Panc1 (cell line): Measurements from ENCODE around the gene SGSM1. TPM values are rescaled to one million over a fixed set of nuclear protein-coding genes. Genes with fewer than 3 reads are reported as not detected.

ENCODE experiments used
- ATAC-seq: fragments of 200-7000 bp; cut with Tn5 transposase; 2 replicates; pipeline ENCODE4 v1.9.1; 2020; ENCODE audit warnings: mild to moderate bottlenecking, moderate library complexity
- BruUV-seq: library from RNA; stranded (reverse); fragments of 400-500 nt; replicated peaks from 2 replicates; lab custom pipeline; 2021; lab: Mats Ljungman, UMichigan
- CTCF ChIA-PET: fragments of 300-600 bp; sonication (Branson Sonifier 250); formaldehyde crosslinking; loops from one replicate; lab custom pipeline; 2022; ENCODE audit warnings: antibody characterized with exemption; lab: Charles Lee
- POLR2A ChIA-PET: fragments of 300-600 bp; sonication (Branson Sonifier 250); formaldehyde crosslinking; loops from one replicate; lab custom pipeline; 2022; ENCODE audit warnings: antibody characterized with exemption; lab: Charles Lee
- DNase-seq: peaks from one replicate; pipeline ENCODE4 v3.0.0-alpha.2; 2010; ENCODE audit warnings: low read depth, low spot score
- H3K27ac ChIP-seq: 2 replicates; pipeline ENCODE4 v1.5.1; 2011; ENCODE audit warnings: mild to moderate bottlenecking, low read length, inconsistent platforms
- H3K27me3 ChIP-seq: fragments of 200-500 bp; sonication (Bioruptor generic); 2 replicates; pipeline ENCODE4 v1.6.0; 2014; ENCODE audit warnings: low read length, inconsistent platforms; ENCODE audit not compliant: control insufficient read depth, insufficient read depth
- H3K36me3 ChIP-seq: fragments of 200-500 bp; sonication (Bioruptor generic); 2 replicates; pipeline ENCODE4 v1.5.1; 2014; ENCODE audit warnings: inconsistent platforms, mild to moderate bottlenecking, low read length, moderate library complexity; ENCODE audit not compliant: control insufficient read depth, insufficient read depth
- H3K4me1 ChIP-seq: 2 replicates; pipeline ENCODE4 v1.5.1; 2011; ENCODE audit warnings: inconsistent platforms, mild to moderate bottlenecking, low read length, moderate library complexity; ENCODE audit not compliant: control insufficient read depth, insufficient read depth
- H3K4me3 ChIP-seq, 2 experiments: 2 replicates each; pipeline ENCODE4 v1.5.1; 2011 to 2012; ENCODE audit warnings: low read depth in 2 of 2, low read length in 2 of 2, mild to moderate bottlenecking in 2 of 2, inconsistent platforms in 1 of 2, moderate library complexity in 1 of 2
- H3K9me3 ChIP-seq: fragments of 200-500 bp; sonication (Bioruptor generic); 2 replicates; pipeline ENCODE4 v1.5.1; 2014; ENCODE audit warnings: low read depth, mild to moderate bottlenecking, inconsistent platforms, low read length, moderate library complexity; ENCODE audit not compliant: control insufficient read depth, insufficient read depth
- POLR2AphosphoS5 ChIP-seq: IDR thresholded peaks from 2 replicates; pipeline ENCODE4 v1.6.1; 2012; ENCODE audit warnings: mild to moderate bottlenecking, low read depth, low read length, moderate library complexity
- SIN3A ChIP-seq: IDR thresholded peaks from 2 replicates; pipeline ENCODE4 v1.6.1; 2012; ENCODE audit warnings: low read depth, mild to moderate bottlenecking, low read length, moderate library complexity, borderline replicate concordance; ENCODE audit not compliant: insufficient read depth
- TCF7L2 ChIP-seq: IDR thresholded peaks from 2 replicates; pipeline ENCODE4 v1.6.1; 2011; ENCODE audit warnings: mild to moderate bottlenecking, low read depth, low read length, inconsistent platforms
- in situ Hi-C: cut with HindIII; loops from 2 replicates; pipeline ENCODE4 v1.10.0; 2016; ENCODE audit warnings: low sequenced_read_pairs, low pct_unique_long_range_greater_than_20kb
- intact Hi-C: fragments of 100-400 bp; cut with micrococcal nuclease; formaldehyde crosslinking; loops from one replicate; pipeline ENCODE4 v1.10.0; 2022; ENCODE audit not compliant: unreplicated experiment
- total RNA-seq: library from RNA; stranded (reverse); gene quantifications from one replicate; pipeline ENCODE4 v1.2.1, GENCODE V29; 2021; ENCODE audit not compliant: unreplicated experiment
- TF ChIP-seq, protein P1 (sequence below), 2 experiments: IDR thresholded peaks; 2 replicates each; pipeline ENCODE4 v1.6.1; 2011 to 2012; ENCODE audit warnings: low read depth in 2 of 2, control low read depth in 1 of 2, low read length in 1 of 2, mild to moderate bottlenecking in 1 of 2, moderate library complexity in 1 of 2; ENCODE audit not compliant: insufficient read depth in 1 of 2
- TF ChIP-seq, protein P2 (sequence below): fragments of 450-650 bp; IDR thresholded peaks from 2 replicates; pipeline ENCODE4 v1.5.1; 2017; ENCODE audit warnings: mild to moderate bottlenecking

SGSM1 gene
- total RNA-seq, 1 experiment from 2014 or later: 1.6 TPM

DNA sequence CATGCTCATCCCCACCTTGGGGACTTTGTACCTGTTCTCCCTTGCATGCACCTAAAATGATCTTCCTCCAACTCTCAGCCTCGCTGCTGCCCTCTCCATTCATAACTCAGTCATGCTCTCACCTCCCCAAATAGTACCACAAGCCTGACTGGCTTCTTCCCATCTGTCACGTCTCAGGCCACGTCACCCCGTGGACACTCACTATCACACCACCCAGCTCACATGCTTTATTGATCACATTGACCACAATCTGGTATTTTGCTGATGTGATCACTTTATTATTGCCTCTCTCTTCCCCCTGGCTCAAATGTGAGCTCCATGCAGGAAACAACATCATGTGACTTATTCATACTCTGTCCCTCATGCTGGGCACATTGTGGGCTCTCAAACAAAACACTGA lies 9.2 kb upstream of the SGSM1 start:
- DNase-seq: no peak
- Histone ChIP-seq H3K9me3 (no peaks in the 10 kb centered on the region), H3K27ac (no peak overlapping the region), H3K4me3 (no peak overlapping the region), H3K36me3 (no peaks in the 10 kb centered on the region), H3K27me3 (no peaks in the 10 kb centered on the region), H3K4me1 (no peaks in the 10 kb centered on the region)
- no peak for ATAC-seq
- in situ Hi-C loops: no loop called here
- POLR2A ChIA-PET: interaction anchor here (0.5 kb wide), 1 partner anchor 15 kb away, joined by 4 read pairs; no protein-coding TSS in a partner anchor
- intact Hi-C loops: no loop called here
- CTCF ChIA-PET: no interaction called here
- BruUV-seq: no TSS peak
- TF ChIP-seq, protein P1, sequence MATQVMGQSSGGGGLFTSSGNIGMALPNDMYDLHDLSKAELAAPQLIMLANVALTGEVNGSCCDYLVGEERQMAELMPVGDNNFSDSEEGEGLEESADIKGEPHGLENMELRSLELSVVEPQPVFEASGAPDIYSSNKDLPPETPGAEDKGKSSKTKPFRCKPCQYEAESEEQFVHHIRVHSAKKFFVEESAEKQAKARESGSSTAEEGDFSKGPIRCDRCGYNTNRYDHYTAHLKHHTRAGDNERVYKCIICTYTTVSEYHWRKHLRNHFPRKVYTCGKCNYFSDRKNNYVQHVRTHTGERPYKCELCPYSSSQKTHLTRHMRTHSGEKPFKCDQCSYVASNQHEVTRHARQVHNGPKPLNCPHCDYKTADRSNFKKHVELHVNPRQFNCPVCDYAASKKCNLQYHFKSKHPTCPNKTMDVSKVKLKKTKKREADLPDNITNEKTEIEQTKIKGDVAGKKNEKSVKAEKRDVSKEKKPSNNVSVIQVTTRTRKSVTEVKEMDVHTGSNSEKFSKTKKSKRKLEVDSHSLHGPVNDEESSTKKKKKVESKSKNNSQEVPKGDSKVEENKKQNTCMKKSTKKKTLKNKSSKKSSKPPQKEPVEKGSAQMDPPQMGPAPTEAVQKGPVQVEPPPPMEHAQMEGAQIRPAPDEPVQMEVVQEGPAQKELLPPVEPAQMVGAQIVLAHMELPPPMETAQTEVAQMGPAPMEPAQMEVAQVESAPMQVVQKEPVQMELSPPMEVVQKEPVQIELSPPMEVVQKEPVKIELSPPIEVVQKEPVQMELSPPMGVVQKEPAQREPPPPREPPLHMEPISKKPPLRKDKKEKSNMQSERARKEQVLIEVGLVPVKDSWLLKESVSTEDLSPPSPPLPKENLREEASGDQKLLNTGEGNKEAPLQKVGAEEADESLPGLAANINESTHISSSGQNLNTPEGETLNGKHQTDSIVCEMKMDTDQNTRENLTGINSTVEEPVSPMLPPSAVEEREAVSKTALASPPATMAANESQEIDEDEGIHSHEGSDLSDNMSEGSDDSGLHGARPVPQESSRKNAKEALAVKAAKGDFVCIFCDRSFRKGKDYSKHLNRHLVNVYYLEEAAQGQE (IDR thresholded peaks at IDR 0.05; ENCODE audit: insufficient read depth in 1 of 2, low read depth in 2 of 2, low read length in 1 of 2): no peak
- TF ChIP-seq SIN3A (no peak), POLR2AphosphoS5 (no peak), TCF7L2 (no peak)
- TF ChIP-seq, protein P2, sequence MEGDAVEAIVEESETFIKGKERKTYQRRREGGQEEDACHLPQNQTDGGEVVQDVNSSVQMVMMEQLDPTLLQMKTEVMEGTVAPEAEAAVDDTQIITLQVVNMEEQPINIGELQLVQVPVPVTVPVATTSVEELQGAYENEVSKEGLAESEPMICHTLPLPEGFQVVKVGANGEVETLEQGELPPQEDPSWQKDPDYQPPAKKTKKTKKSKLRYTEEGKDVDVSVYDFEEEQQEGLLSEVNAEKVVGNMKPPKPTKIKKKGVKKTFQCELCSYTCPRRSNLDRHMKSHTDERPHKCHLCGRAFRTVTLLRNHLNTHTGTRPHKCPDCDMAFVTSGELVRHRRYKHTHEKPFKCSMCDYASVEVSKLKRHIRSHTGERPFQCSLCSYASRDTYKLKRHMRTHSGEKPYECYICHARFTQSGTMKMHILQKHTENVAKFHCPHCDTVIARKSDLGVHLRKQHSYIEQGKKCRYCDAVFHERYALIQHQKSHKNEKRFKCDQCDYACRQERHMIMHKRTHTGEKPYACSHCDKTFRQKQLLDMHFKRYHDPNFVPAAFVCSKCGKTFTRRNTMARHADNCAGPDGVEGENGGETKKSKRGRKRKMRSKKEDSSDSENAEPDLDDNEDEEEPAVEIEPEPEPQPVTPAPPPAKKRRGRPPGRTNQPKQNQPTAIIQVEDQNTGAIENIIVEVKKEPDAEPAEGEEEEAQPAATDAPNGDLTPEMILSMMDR: no peak

DNA sequence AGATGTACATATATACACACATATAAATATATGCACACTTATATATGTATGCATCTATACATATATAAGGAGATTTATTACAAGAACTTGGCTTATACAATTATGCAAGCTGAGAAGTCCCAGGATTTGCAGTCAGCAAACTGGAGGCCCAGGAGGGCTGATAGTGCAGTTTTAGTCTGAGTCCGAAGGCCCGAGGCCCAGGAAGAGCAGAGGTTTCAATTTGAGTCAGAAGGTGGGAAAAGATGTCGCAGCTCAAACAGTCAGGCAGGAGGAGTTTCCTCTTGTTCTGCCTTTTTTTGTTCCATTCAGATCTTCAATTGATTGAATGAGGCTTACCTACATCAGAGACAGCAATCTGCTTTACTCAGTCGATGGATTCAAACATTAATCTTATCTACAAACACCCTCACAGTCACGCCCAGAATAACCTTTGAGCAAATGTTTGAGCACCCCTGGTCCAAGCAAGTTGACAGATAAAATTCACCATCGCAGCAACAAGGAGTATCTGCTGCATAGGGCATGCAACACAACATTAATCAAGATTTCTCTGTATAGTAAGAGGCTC lies 4.0 kb upstream of the SGSM1 start:
- Histone ChIP-seq H3K9me3 (no peaks in the 10 kb centered on the region), H3K4me3 (no peak overlapping the region), H3K27me3 (no peaks in the 10 kb centered on the region), H3K4me1 (no peaks in the 10 kb centered on the region), H3K36me3 (no peaks in the 10 kb centered on the region), H3K27ac (no peak overlapping the region)
- intact Hi-C loops (no loop called here), in situ Hi-C loops (no loop called here)
- ChIA-PET POLR2A (interaction anchor here (0.6 kb wide), 1 partner anchor 1119 kb away, joined by 4 read pairs; no protein-coding TSS in a partner anchor), CTCF (interaction anchor here (0.6 to 1.5 kb wide), 4 partner anchors 9 to 299 kb away, joined by 3 to 7 read pairs (median 4); no protein-coding TSS in a partner anchor)
- DNase-seq (no peak), ATAC-seq (no peak)
- TF ChIP-seq, protein P2: no peak
- TF ChIP-seq SIN3A (no peak), POLR2AphosphoS5 (no peak), TCF7L2 (no peak)
- TF ChIP-seq, protein P1 (IDR thresholded peaks at IDR 0.05; ENCODE audit: insufficient read depth in 1 of 2, low read depth in 2 of 2, low read length in 1 of 2): no peak
- no TSS peak for BruUV-seq
